SK-N-SH treated with all-trans-retinoic acid at 6 μM for 48 hours (cell line): ENCODE results near the gene ASB18.

Experiments
- CSDC2 ChIP-seq: fragments of 250-450 bp; sonication (Bioruptor Pico); IDR thresholded peaks from 2 replicates; pipeline ENCODE4 v1.5.0; 2020; ENCODE audit warnings: mild to moderate bottlenecking, moderate library complexity
- ISL1 ChIP-seq: fragments of 250-450 bp; sonication (Bioruptor Pico); IDR thresholded peaks from 2 replicates; pipeline ENCODE4 v2.1.2; 2022; ENCODE audit warnings: mild to moderate bottlenecking, moderate library complexity
- SNAI2 ChIP-seq: fragments of 250-450 bp; sonication (Bioruptor Pico); IDR thresholded peaks from 2 replicates; pipeline ENCODE4 v1.5.0; 2020; ENCODE audit warnings: mild to moderate bottlenecking, moderate library complexity
- TCF4 ChIP-seq: fragments of 250-450 bp; sonication (Bioruptor Pico); IDR thresholded peaks from 2 replicates; pipeline ENCODE4 v1.8.0; 2021; ENCODE audit warnings: mild to moderate bottlenecking, moderate library complexity, borderline replicate concordance
- TOX ChIP-seq: fragments of 250-450 bp; sonication (Bioruptor Pico); IDR thresholded peaks from 2 replicates; pipeline ENCODE4 v1.8.0; 2021; ENCODE audit warnings: mild to moderate bottlenecking, moderate library complexity, borderline replicate concordance
- ZFP3 ChIP-seq: fragments of 250-450 bp; sonication (Bioruptor Pico); IDR thresholded peaks from 2 replicates; pipeline ENCODE4 v1.5.0; 2020; ENCODE audit warnings: mild to moderate bottlenecking, moderate library complexity
- ZFP30 ChIP-seq: fragments of 450-650 bp; formaldehyde crosslinking; IDR thresholded peaks from 2 replicates; pipeline ENCODE4 v1.5.0; 2022; ENCODE audit warnings: mild to moderate bottlenecking, moderate library complexity
- ZNF8 ChIP-seq: fragments of 450-650 bp; formaldehyde crosslinking; IDR thresholded peaks from 2 replicates; pipeline ENCODE4 v1.5.0; 2020; ENCODE audit warnings: mild to moderate bottlenecking, moderate library complexity
- TF ChIP-seq, protein P1 (sequence below): fragments of 250-450 bp; sonication (Bioruptor Pico); IDR thresholded peaks from 2 replicates; pipeline ENCODE4 v1.8.0; 2020; ENCODE audit warnings: mild to moderate bottlenecking, moderate library complexity, borderline replicate concordance
- TF ChIP-seq, protein P2 (sequence below): fragments of 250-450 bp; sonication (Bioruptor Pico); IDR thresholded peaks from 2 replicates; pipeline ENCODE4 v1.8.0; 2021; ENCODE audit warnings: low read depth, mild to moderate bottlenecking, moderate library complexity, borderline replicate concordance
- TF ChIP-seq, protein P3 (sequence below): fragments of 250-450 bp; sonication (Bioruptor Pico); IDR thresholded peaks from 2 replicates; pipeline ENCODE4 v1.5.1; 2021; ENCODE audit warnings: mild to moderate bottlenecking, moderate library complexity

- no peak for TF ChIP-seq ZFP3 (CRISPR knock-in tag)
- TF ChIP-seq, protein P1, sequence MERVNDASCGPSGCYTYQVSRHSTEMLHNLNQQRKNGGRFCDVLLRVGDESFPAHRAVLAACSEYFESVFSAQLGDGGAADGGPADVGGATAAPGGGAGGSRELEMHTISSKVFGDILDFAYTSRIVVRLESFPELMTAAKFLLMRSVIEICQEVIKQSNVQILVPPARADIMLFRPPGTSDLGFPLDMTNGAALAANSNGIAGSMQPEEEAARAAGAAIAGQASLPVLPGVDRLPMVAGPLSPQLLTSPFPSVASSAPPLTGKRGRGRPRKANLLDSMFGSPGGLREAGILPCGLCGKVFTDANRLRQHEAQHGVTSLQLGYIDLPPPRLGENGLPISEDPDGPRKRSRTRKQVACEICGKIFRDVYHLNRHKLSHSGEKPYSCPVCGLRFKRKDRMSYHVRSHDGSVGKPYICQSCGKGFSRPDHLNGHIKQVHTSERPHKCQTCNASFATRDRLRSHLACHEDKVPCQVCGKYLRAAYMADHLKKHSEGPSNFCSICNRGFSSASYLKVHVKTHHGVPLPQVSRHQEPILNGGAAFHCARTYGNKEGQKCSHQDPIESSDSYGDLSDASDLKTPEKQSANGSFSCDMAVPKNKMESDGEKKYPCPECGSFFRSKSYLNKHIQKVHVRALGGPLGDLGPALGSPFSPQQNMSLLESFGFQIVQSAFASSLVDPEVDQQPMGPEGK: no peak
- no peak for TF ChIP-seq SNAI2 (CRISPR knock-in tag)
- no peak for TF ChIP-seq CSDC2 (CRISPR knock-in tag)
- TF ChIP-seq TCF4 (CRISPR knock-in tag): no peak
- TF ChIP-seq TOX (CRISPR knock-in tag): no peak
- TF ChIP-seq, protein P2, sequence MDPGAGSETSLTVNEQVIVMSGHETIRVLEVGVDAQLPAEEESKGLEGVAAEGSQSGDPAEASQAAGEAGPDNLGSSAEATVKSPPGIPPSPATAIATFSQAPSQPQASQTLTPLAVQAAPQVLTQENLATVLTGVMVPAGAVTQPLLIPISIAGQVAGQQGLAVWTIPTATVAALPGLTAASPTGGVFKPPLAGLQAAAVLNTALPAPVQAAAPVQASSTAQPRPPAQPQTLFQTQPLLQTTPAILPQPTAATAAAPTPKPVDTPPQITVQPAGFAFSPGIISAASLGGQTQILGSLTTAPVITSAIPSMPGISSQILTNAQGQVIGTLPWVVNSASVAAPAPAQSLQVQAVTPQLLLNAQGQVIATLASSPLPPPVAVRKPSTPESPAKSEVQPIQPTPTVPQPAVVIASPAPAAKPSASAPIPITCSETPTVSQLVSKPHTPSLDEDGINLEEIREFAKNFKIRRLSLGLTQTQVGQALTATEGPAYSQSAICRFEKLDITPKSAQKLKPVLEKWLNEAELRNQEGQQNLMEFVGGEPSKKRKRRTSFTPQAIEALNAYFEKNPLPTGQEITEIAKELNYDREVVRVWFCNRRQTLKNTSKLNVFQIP (CRISPR knock-in tag): no peak
- TF ChIP-seq ISL1: no peak
- no peak for TF ChIP-seq ZNF8 (CRISPR knock-in tag)
- TF ChIP-seq, protein P3, sequence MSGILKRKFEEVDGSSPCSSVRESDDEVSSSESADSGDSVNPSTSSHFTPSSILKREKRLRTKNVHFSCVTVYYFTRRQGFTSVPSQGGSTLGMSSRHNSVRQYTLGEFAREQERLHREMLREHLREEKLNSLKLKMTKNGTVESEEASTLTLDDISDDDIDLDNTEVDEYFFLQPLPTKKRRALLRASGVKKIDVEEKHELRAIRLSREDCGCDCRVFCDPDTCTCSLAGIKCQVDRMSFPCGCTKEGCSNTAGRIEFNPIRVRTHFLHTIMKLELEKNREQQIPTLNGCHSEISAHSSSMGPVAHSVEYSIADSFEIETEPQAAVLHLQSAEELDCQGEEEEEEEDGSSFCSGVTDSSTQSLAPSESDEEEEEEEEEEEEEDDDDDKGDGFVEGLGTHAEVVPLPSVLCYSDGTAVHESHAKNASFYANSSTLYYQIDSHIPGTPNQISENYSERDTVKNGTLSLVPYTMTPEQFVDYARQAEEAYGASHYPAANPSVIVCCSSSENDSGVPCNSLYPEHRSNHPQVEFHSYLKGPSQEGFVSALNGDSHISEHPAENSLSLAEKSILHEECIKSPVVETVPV (CRISPR knock-in tag): no peak
- TF ChIP-seq ZFP30 (CRISPR knock-in tag): no peak
Measured at GRCh38 chr2:236163471-236164200, 100.6 kb downstream of the ASB18 start.
